Measurements from ENCODE around the gene MAML3. TPM values are rescaled to one million over a fixed set of nuclear protein-coding genes. Genes with fewer than 3 reads are reported as not detected.

MAML3 gene
- total RNA-seq, 1 donor from 2014 or later, result 8.0 TPM

- Mint-ChIP-seq H3K4me1 (ENCODE audit: unreplicated experiment) (peaks cover 13% of the 10 kb centered on the region), H3K36me3 (ENCODE audit: unreplicated experiment) (no peaks in the 10 kb centered on the region), H3K4me3 (ENCODE audit: unreplicated experiment) (no peak overlapping the region), H3K9me3 (ENCODE audit: unreplicated experiment) (no peaks in the 10 kb centered on the region), H3K27me3 (ENCODE audit: unreplicated experiment) (peaks cover 3% of the 10 kb centered on the region), H3K27ac (ENCODE audit: unreplicated experiment) (no peak overlapping the region)
- no peak for TF ChIP-seq CTCF (IDR thresholded peaks at IDR 0.05)
- no peak for DNase-seq (ENCODE audit: extremely low spot score, unreplicated experiment)
These were observed 33.3 kb upstream of the MAML3 start for GRCh38 chr4:140187316-140187695.

GRCh38 chr4:140186651-140187315, 32.8 kb upstream of the MAML3 start:
- Mint-ChIP-seq H3K4me1 (ENCODE audit: unreplicated experiment) (peaks cover 13% of the 10 kb centered on the region), H3K36me3 (ENCODE audit: unreplicated experiment) (no peaks in the 10 kb centered on the region), H3K4me3 (ENCODE audit: unreplicated experiment) (no peak overlapping the region), H3K27ac (ENCODE audit: unreplicated experiment) (no peak overlapping the region), H3K27me3 (ENCODE audit: unreplicated experiment) (peaks cover 3% of the 10 kb centered on the region), H3K9me3 (ENCODE audit: unreplicated experiment) (no peaks in the 10 kb centered on the region)
- TF ChIP-seq CTCF (IDR thresholded peaks at IDR 0.05), result no peak
- no peak for DNase-seq (ENCODE audit: extremely low spot score, unreplicated experiment)

GRCh38 chr4:140186082-140186438, 32.1 kb upstream of the MAML3 start:
- H3K4me1 Mint-ChIP-seq (ENCODE audit: unreplicated experiment), result peaks cover 13% of the 10 kb centered on the region
- no peak for DNase-seq (ENCODE audit: extremely low spot score, unreplicated experiment)
- H3K27me3 Mint-ChIP-seq (ENCODE audit: unreplicated experiment), result peaks cover 3% of the 10 kb centered on the region
- H3K36me3 Mint-ChIP-seq (ENCODE audit: unreplicated experiment), result no peaks in the 10 kb centered on the region
- no peak for TF ChIP-seq CTCF (IDR thresholded peaks at IDR 0.05)
- no peak overlapping the region for H3K4me3 Mint-ChIP-seq (ENCODE audit: unreplicated experiment)
- H3K9me3 Mint-ChIP-seq (ENCODE audit: unreplicated experiment), result no peaks in the 10 kb centered on the region
- H3K27ac Mint-ChIP-seq (ENCODE audit: unreplicated experiment), result no peak overlapping the region

GRCh38 chr4:140185412-140186081, 31.6 kb upstream of the MAML3 start:
- no peak overlapping the region for H3K27ac Mint-ChIP-seq (ENCODE audit: unreplicated experiment)
- no peaks in the 10 kb centered on the region for H3K36me3 Mint-ChIP-seq (ENCODE audit: unreplicated experiment)
- H3K9me3 Mint-ChIP-seq (ENCODE audit: unreplicated experiment), result no peaks in the 10 kb centered on the region
- no peak for TF ChIP-seq CTCF (IDR thresholded peaks at IDR 0.05)
- no peak overlapping the region for H3K4me3 Mint-ChIP-seq (ENCODE audit: unreplicated experiment)
- H3K4me1 Mint-ChIP-seq (ENCODE audit: unreplicated experiment), result peaks cover 13% of the 10 kb centered on the region
- no peak for DNase-seq (ENCODE audit: extremely low spot score, unreplicated experiment)
- H3K27me3 Mint-ChIP-seq (ENCODE audit: unreplicated experiment), result peaks cover 3% of the 10 kb centered on the region

GRCh38 chr4:140183270-140183669, 29.3 kb upstream of the MAML3 start:
- Mint-ChIP-seq H3K36me3 (ENCODE audit: unreplicated experiment) (no peaks in the 10 kb centered on the region), H3K27me3 (ENCODE audit: unreplicated experiment) (peaks cover 3% of the 10 kb centered on the region), H3K27ac (ENCODE audit: unreplicated experiment) (no peak overlapping the region), H3K9me3 (ENCODE audit: unreplicated experiment) (no peaks in the 10 kb centered on the region), H3K4me3 (ENCODE audit: unreplicated experiment) (no peak overlapping the region), H3K4me1 (ENCODE audit: unreplicated experiment) (peaks cover 4% of the 10 kb centered on the region)
- no peak for DNase-seq (ENCODE audit: extremely low spot score, unreplicated experiment)
- TF ChIP-seq CTCF (IDR thresholded peaks at IDR 0.05), result no peak
